Measurements from ENCODE around the gene GJB3. TPM values are rescaled to one million over a fixed set of nuclear protein-coding genes. Genes with fewer than 3 reads are reported as not detected.

GJB3 gene
- total RNA-seq, 1 experiment from 2014 or later: 0.96 TPM

- Histone ChIP-seq H3K4me2 (ENCODE audit: insufficient read depth, insufficient read length, low read length) (no peak overlapping the region), H4K91ac (ENCODE audit: insufficient read length, low read depth, low read length) (no peak overlapping the region), H2BK5ac (ENCODE audit: insufficient read length, low read length) (no peak overlapping the region), H3T11ph (ENCODE audit: low read length) (no peak overlapping the region), H2BK20ac (ENCODE audit: low read depth, low read length, poor library complexity, severe bottlenecking) (no peak overlapping the region), H3K27me3 (ENCODE audit: insufficient read depth, low read length) (peaks cover 4% of the 10 kb centered on the region; the same call in 1 of the 2 replicates), H3K56ac (ENCODE audit: insufficient read length, low read depth, low read length) (no peak overlapping the region), H3K14ac (ENCODE audit: insufficient read depth, low read length) (no peak overlapping the region), H3K23me2 (ENCODE audit: insufficient read length, low read depth, low read length, poor library complexity, severe bottlenecking) (peaks cover 13% of the 10 kb centered on the region), H3K18ac (ENCODE audit: insufficient read length, low read depth, low read length) (no peak overlapping the region), H4K5ac (ENCODE audit: insufficient read length, low read depth, low read length) (no peak overlapping the region), H2AK5ac (ENCODE audit: insufficient read length, low read length) (no peak overlapping the region), H4K20me1 (ENCODE audit: control insufficient read depth, insufficient read depth, insufficient read length) (no peaks in the 10 kb centered on the region), H3K23ac (ENCODE audit: insufficient read length, low read depth, low read length) (no peak overlapping the region), H3K4me1 (ENCODE audit: insufficient read depth, low read length) (no peaks in the 10 kb centered on the region), H3K9ac (ENCODE audit: extremely low read depth, insufficient read length, low read length) (no peak overlapping the region), H3K79me2 (ENCODE audit: insufficient read depth, low read length) (no peaks in the 10 kb centered on the region), H2BK12ac (ENCODE audit: insufficient read length, low read depth, low read length) (no peak overlapping the region), H3K79me1 (ENCODE audit: insufficient read depth, low read depth, low read length, poor library complexity, severe bottlenecking) (no peaks in the 10 kb centered on the region), H3K27ac (ENCODE audit: insufficient read length, low read depth, low read length) (no peak overlapping the region), H2BK15ac (ENCODE audit: low read depth, low read length) (no peak overlapping the region), H4K8ac (replicated peaks; ENCODE audit: insufficient read length, low read depth, low read length) (no peak overlapping the region), H2BK120ac (ENCODE audit: low read depth, low read length, poor library complexity, severe bottlenecking) (no peak overlapping the region), H3K4ac (ENCODE audit: low read depth, low read length) (no peak overlapping the region), H3K9me3 (ENCODE audit: control insufficient read depth, low read depth, low read length) (no peaks in the 10 kb centered on the region), H2AFZ (ENCODE audit: low read length) (no peak overlapping the region)
- no peak for DNase-seq
- no peak overlapping the region for H3K27ac Mint-ChIP-seq
- no peak for TF ChIP-seq CTCF (conservative IDR thresholded peaks at IDR 0.05)
- H3K4me3 Mint-ChIP-seq: no peak overlapping the region
- H3K36me3 Mint-ChIP-seq (ENCODE audit: insufficient read depth in 1 of 3, low read depth in 3 of 3): no peaks in the 10 kb centered on the region
- H3K27me3 Mint-ChIP-seq (ENCODE audit: low read depth): peaks cover 40% of the 10 kb centered on the region
- no peaks in the 10 kb centered on the region for H3K9me3 Mint-ChIP-seq
- peaks cover 7 to 9% of the 10 kb centered on the region in 2 experiments for H3K4me1 Mint-ChIP-seq
- WGBS (ENCODE audit: extremely low coverage, insufficient read length, low lambda C conversion rate): no CpG with 5 or more reads among the region's 6 CpGs
These were observed 2.6 kb upstream of the GJB3 start for GRCh38 chr1:34778381-34778780.
